Measurements from ENCODE around the gene DCAF7. TPM values are rescaled to one million over a fixed set of nuclear protein-coding genes. Genes with fewer than 3 reads are reported as not detected.
A peak's percentile ranks its signal among the peaks of the same experiment; 100 is the strongest.

The DCAF7 gene
- polyA plus RNA-seq, 3 donors: 41.9 to 89.4 (median 58.1) TPM

DNA sequence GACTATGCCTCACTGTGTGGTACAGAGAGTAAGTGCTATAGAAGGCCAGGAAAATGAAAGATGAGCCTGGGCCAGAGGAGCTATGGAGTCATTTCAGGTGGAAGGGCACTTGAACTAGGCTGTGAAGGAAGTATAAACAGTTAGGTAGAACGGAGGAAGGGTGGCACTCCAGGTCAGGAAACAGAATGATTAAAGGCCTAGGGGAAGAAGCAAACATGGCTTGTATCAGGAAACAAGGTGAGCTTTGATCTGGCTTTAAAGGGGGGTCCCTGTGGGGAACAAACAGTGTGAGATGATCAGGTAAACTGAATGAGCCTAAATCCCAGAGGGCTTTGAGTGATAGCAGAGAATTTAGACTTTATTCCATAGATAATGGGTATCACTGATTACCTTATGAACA is 88.8 kb downstream of the DCAF7 start:
- Histone ChIP-seq H3K9me3 (replicated peaks in 1 of 2; ENCODE audit: control insufficient read depth in 1 of 2, insufficient read depth in 1 of 2, low read length in 2 of 2) (no peaks in the 10 kb centered on the region), H3K79me2 (ENCODE audit: insufficient read depth, low read length) (peaks cover 69% of the 10 kb centered on the region), H3K27ac (ENCODE audit: low read depth in 1 of 2, low read length in 2 of 2) (peak overlapping the region in 1 of 2 donors; percentile 54), H3K27me3 (ENCODE audit: control insufficient read depth in 2 of 2, insufficient read depth in 2 of 2, low read length in 2 of 2) (no peaks in the 10 kb centered on the region), H4K20me1 (ENCODE audit: insufficient read depth, low read length) (peaks cover 34% of the 10 kb centered on the region), H3K9ac (ENCODE audit: insufficient read depth, low read length, poor library complexity, severe bottlenecking) (no peak overlapping the region), H2AFZ (ENCODE audit: insufficient read depth, low read depth, low read length, poor library complexity, severe bottlenecking) (no peak overlapping the region), H3K4me1 (ENCODE audit: control insufficient read depth in 1 of 2, insufficient read depth in 2 of 2, low read length in 2 of 2) (peaks cover 64 to 65% of the 10 kb centered on the region in 2 donors), H3K4me2 (replicated peaks; ENCODE audit: extremely low read depth, low read length, poor library complexity, severe bottlenecking) (no peak overlapping the region), H3K36me3 (replicated peaks in 1 of 2; ENCODE audit: control insufficient read depth in 1 of 2, insufficient read depth in 2 of 2, low read length in 2 of 2) (peaks cover 45 to 49% of the 10 kb centered on the region in 2 donors), H3K4me3 (replicated peaks in 1 of 3; ENCODE audit: low read depth in 2 of 3, low read length in 3 of 3) (no peak overlapping the region)
- 63% methylated on average over 1 of the region's 1 CpG for WGBS (ENCODE audit: insufficient coverage)
- intact Hi-C loops (cut with micrococcal nuclease): no loop called here
- Mint-ChIP-seq H3K36me3 (peaks cover 59 to 78% of the 10 kb centered on the region in 2 donors), H3K4me1 (peaks cover 78% of the 10 kb centered on the region), H3K27me3 (ENCODE audit: low read depth in 3 of 3) (no peaks in the 10 kb centered on the region), H3K4me3 (no peak overlapping the region), H3K9me3 (no peaks in the 10 kb centered on the region), H3K27ac (peak overlapping the region in 5 of 7 donors; percentile 19 to 84 (median 27))
- TF ChIP-seq, protein P1, sequence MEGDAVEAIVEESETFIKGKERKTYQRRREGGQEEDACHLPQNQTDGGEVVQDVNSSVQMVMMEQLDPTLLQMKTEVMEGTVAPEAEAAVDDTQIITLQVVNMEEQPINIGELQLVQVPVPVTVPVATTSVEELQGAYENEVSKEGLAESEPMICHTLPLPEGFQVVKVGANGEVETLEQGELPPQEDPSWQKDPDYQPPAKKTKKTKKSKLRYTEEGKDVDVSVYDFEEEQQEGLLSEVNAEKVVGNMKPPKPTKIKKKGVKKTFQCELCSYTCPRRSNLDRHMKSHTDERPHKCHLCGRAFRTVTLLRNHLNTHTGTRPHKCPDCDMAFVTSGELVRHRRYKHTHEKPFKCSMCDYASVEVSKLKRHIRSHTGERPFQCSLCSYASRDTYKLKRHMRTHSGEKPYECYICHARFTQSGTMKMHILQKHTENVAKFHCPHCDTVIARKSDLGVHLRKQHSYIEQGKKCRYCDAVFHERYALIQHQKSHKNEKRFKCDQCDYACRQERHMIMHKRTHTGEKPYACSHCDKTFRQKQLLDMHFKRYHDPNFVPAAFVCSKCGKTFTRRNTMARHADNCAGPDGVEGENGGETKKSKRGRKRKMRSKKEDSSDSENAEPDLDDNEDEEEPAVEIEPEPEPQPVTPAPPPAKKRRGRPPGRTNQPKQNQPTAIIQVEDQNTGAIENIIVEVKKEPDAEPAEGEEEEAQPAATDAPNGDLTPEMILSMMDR (IDR thresholded peaks at IDR 0.05): no peak
- DNase-seq: no peak

DNA sequence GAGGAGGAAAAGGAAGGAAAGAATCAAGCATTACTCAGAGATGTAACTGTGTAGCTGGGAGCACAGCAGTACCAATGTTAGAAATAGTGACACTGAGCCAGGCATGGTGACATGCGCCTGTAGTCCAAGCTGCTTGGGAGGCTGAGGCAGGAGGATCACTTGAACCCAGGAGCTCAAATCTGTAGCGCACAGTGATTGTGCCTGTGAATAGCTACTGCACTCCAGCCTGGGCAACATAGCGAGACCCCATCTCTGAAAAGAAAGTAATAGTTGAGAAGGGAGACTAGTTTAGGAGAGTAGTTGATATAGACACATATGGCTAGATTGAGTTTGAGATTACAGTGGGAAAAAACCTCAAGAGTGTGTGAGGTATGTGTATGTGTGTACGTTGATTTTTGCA is 89.8 kb downstream of the DCAF7 start:
- no peaks in the 10 kb centered on the region for H3K9me3 Mint-ChIP-seq

More for the DNA sequence above, 89.8 kb downstream of the DCAF7 start:
- Histone ChIP-seq H3K4me3 (replicated peaks in 1 of 3; ENCODE audit: low read depth in 2 of 3, low read length in 3 of 3) (no peak overlapping the region), H3K9me3 (replicated peaks in 1 of 2; ENCODE audit: control insufficient read depth in 1 of 2, insufficient read depth in 1 of 2, low read length in 2 of 2) (no peaks in the 10 kb centered on the region), H2AFZ (ENCODE audit: insufficient read depth, low read depth, low read length, poor library complexity, severe bottlenecking) (no peak overlapping the region), H3K27me3 (ENCODE audit: control insufficient read depth in 2 of 2, insufficient read depth in 2 of 2, low read length in 2 of 2) (no peaks in the 10 kb centered on the region), H4K20me1 (ENCODE audit: insufficient read depth, low read length) (peaks cover 25% of the 10 kb centered on the region), H3K27ac (ENCODE audit: low read depth in 1 of 2, low read length in 2 of 2) (peak overlapping the region; percentile 42 to 90), H3K79me2 (ENCODE audit: insufficient read depth, low read length) (peaks cover 66% of the 10 kb centered on the region), H3K36me3 (replicated peaks in 1 of 2; ENCODE audit: control insufficient read depth in 1 of 2, insufficient read depth in 2 of 2, low read length in 2 of 2) (peaks cover 42 to 43% of the 10 kb centered on the region in 2 donors), H3K4me1 (ENCODE audit: control insufficient read depth in 1 of 2, insufficient read depth in 2 of 2, low read length in 2 of 2) (peaks cover 64 to 65% of the 10 kb centered on the region in 2 donors), H3K4me2 (replicated peaks; ENCODE audit: extremely low read depth, low read length, poor library complexity, severe bottlenecking) (no peak overlapping the region), H3K9ac (ENCODE audit: insufficient read depth, low read length, poor library complexity, severe bottlenecking) (no peak overlapping the region)
- no peaks in the 10 kb centered on the region for H3K27me3 Mint-ChIP-seq (ENCODE audit: low read depth in 3 of 3)
- H3K27ac Mint-ChIP-seq: peak overlapping the region; percentile 56 to 94 (median 79)
- no peak overlapping the region for H3K4me3 Mint-ChIP-seq
- TF ChIP-seq, protein P1 (IDR thresholded peaks at IDR 0.05): no peak
- peaks cover 56 to 71% of the 10 kb centered on the region in 2 donors for H3K36me3 Mint-ChIP-seq
- no peak for DNase-seq
- WGBS (ENCODE audit: insufficient coverage): 96% methylated on average over 3 of the region's 4 CpGs
- intact Hi-C loops (cut with micrococcal nuclease): no loop called here
- peaks cover 78% of the 10 kb centered on the region for H3K4me1 Mint-ChIP-seq

Data from CD14-positive monocyte (primary cell).